ENCODE measurements around the gene RNF225. TPM values are rescaled to one million over a fixed set of nuclear protein-coding genes. Genes with fewer than 3 reads are reported as not detected.

Gene RNF225
- total and polyA plus RNA-seq, 9 of the 15 experiments (the other 6 are each of a cell fraction or from before 2014, with no cell fraction given): 0.33 TPM; not detected in 8

GRCh38 chr19:58346961-58347929 lies 48.2 kb upstream of the RNF225 start (continued):
- no peak; the same call in 1 of the 2 replicates for TF ChIP-seq CREM (IDR thresholded peaks at IDR 0.05; ENCODE audit: low read depth)
- TF ChIP-seq NELFE (IDR thresholded peaks at IDR 0.05; ENCODE audit: insufficient read depth, insufficient read length): no peak
- TF ChIP-seq THAP12 (CRISPR knock-in tag; IDR thresholded peaks at IDR 0.05): no peak
- TF ChIP-seq HIVEP1 (CRISPR knock-in tag; IDR thresholded peaks at IDR 0.05): no peak
- no peak for TF ChIP-seq GATAD2B (IDR thresholded peaks at IDR 0.05; ENCODE audit: borderline replicate concordance)
- no peak for TF ChIP-seq FOXO4 (CRISPR knock-in tag; IDR thresholded peaks at IDR 0.05)
- TF ChIP-seq CC2D1A (IDR thresholded peaks at IDR 0.05): no peak
- TF ChIP-seq ZNF695 (CRISPR knock-in tag; IDR thresholded peaks at IDR 0.05): no peak
- no peak for TF ChIP-seq E2F5 (CRISPR knock-in tag; IDR thresholded peaks at IDR 0.05)
- no peak for TF ChIP-seq POLR2B (IDR thresholded peaks at IDR 0.05; ENCODE audit: low read depth, partially characterized antibody)
- no peak for TF ChIP-seq ID3 (CRISPR knock-in tag; IDR thresholded peaks at IDR 0.05)
- TF ChIP-seq ID3 (tag; IDR thresholded peaks at IDR 0.05): 0 out of 2 replicates have a peak, but pooled peaks have one; percentile 59
- no peak for TF ChIP-seq CREB1 (IDR thresholded peaks at IDR 0.05)
- TF ChIP-seq CREB1 (CRISPR knock-in tag; IDR thresholded peaks at IDR 0.05): no peak; the same call in 1 of the 2 replicates
- peak; percentile 56; the same call in 1 of the 2 replicates for TF ChIP-seq MAX (CRISPR knock-in tag; IDR thresholded peaks at IDR 0.05)
- no peak for TF ChIP-seq AFF1 (IDR thresholded peaks at IDR 0.05; ENCODE audit: low read depth in 1 of 2, partially characterized antibody in 2 of 2)
- no peak for TF ChIP-seq TCF7 (IDR thresholded peaks at IDR 0.05; ENCODE audit: borderline replicate concordance)
